Epithelial cell of prostate (primary cell): ENCODE measurements around the gene GPS1.

ENCODE experiments used
- DNase-seq: peaks from one replicate; pipeline ENCODE4 v3.0.0-alpha.2; 2011; ENCODE audit warnings: low read depth, low spot score
- H3K27ac ChIP-seq: fragments of 450-650 bp; 2 replicates; pipeline ENCODE4 v1.5.1; 2017; ENCODE audit warnings: mild to moderate bottlenecking

The GPS1 gene

DNA sequence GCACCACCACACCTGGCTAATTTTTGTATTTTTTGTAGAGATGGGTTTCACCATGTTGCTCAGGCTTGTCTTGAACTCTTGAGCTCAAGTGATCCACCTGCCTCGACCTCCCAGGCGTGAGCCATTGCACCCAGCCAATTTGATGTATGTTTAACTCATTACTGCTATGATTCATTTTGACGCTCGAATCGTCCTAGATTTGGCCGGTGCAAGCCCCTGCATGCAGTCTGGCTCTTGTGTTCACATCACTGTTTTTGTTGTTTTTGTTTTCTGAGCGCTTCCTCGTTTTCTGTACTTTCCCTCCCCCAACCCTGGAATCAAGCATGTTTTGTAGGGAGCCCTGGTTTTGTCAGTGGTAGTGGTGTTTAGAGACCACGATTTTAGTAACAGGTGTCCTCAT lies 21.7 kb downstream of the GPS1 start:
- no peak overlapping the region for H3K27ac ChIP-seq
- DNase-seq: no peak

DNA sequence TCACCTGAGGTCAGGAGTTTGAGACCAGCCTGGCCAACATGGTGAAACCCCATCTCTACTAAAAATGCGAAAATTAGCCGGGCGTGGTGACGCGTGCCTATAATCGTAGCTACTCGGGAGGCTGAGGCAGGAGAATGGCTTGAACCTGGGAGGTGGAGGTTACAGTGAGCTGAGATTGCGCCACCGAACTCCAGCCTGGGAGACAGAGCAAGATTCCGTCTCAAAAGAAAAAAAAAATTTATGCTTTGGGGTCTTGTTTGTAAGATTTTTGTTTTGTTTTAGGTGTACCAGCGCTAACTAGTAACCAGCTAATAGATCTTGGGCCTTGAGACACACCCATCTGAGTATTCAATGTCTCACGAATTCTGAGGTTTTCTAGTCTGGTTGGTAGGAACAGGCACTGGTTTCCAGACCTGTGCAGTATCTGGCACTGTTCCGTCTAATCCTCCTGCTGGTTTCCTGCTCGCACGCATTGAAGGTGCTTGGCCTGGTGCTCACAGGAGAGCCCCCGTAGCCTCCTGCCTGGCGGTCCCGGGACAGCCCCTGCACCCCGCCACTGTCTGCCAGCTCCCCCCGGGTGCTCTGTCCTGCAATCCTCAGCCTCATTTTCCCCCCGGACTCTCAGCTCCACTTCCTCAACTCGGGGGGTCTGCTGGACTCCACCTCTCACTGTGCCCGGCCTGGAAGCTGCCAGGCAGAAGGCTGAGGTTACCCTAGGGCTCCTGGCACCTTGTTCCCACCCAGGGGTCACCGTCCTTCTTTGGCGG lies 24.5 kb downstream of the GPS1 start:
- no peak overlapping the region for H3K27ac ChIP-seq
- no peak for DNase-seq

DNA sequence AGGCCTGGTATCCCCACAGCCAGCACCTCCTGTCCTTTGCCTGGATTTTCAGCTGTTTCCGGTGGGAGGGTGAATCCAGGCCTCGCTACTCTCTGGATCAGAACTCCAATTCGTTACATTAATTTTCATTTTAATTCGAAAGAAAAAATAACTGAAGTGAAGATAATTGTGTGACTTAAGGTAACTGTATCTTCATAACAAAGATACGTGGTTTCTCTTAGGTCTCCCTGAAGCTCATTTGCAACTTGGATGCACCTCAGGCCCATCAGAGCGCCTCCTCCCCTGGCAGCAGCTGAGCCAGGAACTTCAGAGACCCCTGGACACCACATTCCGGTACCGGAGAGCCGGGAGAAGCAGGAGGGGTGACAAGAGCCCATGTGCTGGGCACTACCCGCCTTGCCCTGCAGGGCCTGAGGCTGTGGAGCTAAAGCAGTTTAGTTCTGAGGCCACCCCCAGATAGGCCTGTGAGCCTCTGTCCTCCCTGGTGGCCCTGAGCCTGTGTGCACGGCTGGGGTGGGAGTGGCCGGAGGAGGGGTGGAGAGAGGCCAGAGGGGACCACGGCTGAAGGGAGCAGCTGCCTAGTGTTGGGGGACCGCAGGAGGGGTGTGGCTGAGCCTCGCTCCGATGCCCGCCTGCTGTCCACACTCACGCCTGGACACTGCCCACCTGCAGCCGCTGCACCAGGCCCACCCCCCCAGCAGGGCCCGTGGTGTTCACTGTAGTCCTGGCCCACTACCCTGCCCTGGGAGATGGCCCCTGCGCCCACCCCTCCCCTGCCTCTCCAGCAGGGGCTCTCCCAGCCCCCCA lies 25.3 kb downstream of the GPS1 start:
- no peak for DNase-seq
- no peak overlapping the region for H3K27ac ChIP-seq

DNA sequence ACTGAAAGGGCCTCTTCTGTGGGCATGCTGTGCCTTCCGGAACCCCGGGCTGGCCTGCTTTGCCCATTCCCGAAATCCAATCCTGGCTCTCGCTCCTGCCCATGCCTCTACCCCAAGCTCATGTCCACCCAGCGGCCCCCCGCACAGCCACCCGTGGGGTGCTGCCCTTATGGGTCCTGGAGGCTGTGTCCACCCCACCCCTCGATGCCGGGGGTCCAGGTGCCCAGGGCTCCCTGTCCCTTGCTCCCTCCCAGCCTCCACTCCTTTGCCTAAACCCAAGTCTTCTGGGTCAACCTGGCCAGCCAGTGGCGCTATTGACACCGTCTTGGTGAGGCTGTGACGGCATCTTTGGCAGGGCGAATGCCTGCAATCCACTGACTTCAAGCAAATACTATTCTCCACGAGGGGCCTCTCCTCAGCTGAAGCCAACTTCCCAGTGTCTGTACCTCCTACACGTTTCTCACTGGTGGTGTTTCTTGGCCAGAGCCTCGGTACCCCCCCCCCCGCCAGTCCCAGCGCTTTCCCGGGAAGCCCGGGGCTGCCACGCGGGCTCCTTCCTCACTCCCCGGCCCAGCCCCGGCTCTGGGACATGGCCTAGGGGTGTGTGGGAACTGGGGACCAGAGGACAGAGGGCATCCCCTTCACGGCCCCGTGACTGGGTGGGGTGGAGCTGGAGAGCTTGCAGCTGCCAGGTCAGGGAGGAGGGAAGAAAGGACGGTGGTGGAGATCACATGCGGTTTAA lies 26.1 kb downstream of the GPS1 start:
- no peak overlapping the region for H3K27ac ChIP-seq

DNA sequence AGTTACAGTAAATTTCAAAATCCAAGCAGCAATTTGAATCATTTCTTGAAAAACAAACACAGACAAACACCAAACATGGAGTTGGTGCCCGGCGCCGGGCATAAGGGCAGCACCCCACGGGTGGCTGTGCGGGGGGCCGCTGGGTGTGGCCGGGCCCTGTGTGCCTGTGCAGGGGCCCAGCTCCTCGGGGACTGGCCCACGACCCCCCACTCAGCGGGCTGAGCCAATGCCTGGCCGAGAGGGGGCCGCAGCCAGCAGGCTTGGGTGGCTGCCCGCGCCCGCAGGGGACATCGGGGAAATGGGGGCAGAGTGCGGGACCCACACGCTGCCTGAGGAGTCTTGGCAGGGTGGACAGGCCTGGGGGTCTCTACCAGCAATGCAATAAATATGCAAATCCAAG lies 26.7 kb downstream of the GPS1 start:
- no peak for DNase-seq
- no peak overlapping the region for H3K27ac ChIP-seq

More for the DNA sequence above, 26.1 kb downstream of the GPS1 start:
- DNase-seq: no peak

DNA sequence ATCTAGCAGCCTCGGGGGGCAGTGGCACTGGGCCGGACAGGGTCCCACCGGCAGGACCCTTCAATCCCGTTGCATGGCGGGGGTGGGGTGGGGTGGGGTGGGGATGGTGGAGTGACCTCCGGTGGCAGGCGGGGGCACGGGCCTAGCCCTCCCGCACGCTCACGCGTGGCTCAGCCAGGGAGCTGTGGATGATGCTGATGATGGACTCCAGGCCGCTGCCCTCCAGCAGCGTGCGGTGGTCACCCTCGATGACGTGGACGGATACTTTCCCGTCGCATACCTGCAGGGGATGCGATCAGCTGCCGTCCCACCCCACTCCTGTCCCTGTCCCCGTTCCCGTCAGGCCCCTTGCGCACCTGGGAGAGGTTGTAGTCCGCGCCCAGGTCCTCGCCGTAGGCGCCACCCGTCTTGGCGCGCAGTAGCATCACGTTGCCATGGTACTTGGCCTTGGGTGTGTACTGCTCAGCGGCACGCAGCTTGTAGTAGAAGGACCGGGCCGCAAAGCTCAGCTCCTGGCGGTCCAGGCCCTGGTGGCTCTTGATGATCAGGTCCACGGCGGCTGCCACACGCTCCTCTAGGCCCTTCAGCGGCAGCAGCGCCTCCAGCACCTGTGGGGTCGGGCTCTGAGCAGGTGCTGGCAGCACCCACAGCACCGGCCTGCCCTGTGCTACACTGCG lies 27.4 kb downstream of the GPS1 start:
- H3K27ac ChIP-seq: no peak overlapping the region

DNA sequence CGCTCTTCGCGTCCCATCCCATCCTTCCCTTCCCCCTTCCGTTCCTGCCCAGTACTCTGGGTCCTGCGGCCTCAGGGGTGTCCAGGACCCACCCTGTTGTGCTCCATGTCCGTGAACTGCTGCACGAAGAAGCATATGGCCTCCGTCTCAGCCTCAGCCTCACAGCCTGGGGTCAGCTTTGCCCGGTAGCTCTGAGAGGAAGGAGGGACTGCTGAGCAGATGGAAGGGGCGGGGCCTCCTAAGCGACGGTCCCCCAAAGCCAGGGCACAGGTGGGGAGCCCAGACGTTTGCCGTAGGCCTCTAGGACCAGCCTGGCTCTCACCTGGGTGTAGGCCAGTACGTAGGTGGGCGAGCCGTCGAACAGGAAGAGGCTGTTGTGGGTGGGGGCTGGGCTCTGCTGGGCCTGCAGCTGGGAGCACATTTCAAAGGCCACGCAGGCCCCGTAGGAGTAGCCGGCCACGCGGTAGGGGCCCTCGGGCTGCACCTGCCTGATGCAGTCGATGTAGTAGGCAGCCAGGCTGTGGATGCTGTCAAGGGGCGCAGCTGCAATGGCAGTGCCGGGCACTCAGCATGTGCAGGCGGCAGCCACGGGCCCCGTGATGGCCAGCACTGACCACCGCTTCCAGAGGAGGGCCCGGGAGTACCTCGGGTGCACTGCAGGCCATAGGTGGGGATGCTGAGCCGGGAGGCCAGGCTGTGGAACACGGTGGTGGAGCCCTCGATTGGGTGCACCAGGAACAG lies 28.5 kb downstream of the GPS1 start:
- H3K27ac ChIP-seq: no peak overlapping the region
- DNase-seq: no peak

More for the DNA sequence above, 27.4 kb downstream of the GPS1 start:
- DNase-seq: no peak

DNA sequence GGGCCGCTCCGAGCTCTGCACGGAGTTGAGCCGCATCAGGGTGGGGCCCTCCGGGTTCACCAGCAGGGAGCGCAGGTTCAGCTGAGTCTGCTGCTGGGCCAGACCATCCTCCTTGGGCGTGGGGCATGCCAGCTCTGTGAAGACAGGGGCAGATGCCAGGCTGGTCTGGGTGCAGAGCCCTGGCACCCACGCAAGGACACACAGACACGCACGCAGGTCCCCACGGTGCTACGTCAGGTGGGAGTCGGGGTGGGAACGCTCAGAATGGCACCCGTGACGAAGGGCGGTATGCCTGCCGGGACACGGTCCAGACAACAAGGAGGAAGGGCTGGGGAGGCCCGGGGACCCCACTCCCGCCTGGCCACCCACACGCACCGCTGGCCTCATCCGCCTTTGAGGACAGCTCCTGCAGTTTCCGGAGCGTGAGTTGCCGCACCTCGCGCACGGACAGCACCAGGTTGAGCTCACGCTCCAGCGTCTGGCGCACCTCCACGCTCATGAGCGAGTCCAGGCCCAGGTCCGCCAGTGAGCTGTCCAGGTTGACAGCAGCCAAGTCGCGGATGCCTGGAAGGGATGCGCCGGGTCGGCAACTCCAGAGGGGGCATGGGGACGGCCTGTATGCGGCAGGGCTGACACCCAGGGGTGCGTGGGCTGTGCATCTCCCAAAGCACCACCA lies 29.2 kb downstream of the GPS1 start:
- DNase-seq: no peak

DNA sequence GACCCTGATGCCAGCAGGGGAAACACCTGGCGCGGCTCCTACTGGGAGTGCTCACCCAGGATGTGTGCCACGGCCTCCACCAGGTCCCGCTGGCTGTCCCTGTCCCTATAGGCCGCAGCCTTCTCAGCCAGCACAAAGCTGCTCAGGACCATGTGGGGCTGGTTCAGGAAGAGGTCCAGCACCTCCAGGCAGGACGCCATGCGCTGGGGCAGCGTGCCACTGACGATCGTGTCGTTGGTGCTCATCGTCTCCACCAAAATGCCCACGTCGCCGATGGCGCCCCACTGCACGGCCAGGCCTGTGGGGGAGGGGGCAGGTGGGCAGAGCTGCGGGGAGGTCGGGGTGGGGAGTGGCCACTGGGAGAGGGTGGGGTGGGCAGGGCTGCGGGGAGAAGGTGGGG lies 29.8 kb downstream of the GPS1 start:
- H3K27ac ChIP-seq: no peak overlapping the region
- DNase-seq: no peak

More for the DNA sequence above, 29.2 kb downstream of the GPS1 start:
- H3K27ac ChIP-seq: no peak overlapping the region

DNA sequence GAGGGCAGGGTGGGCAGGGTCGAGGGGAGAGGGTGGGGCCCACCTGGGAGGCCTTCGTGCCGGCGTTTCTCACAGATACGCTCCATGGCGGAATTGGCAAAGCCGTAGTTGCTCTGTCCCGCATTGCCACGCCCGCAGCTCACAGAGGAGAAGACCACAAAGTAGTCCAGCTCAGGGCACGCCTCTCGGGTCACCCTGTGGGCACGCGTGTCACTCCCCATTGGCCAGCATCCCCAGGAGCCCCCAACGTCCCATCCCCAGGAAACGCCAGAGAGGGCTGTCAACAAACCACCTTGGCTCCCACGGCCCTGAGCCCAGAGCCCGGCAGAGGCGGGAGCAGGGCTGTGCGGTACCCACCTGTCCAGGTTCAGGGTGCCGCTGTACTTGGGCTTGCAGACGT lies 30.3 kb downstream of the GPS1 start:
- DNase-seq: no peak

DNA sequence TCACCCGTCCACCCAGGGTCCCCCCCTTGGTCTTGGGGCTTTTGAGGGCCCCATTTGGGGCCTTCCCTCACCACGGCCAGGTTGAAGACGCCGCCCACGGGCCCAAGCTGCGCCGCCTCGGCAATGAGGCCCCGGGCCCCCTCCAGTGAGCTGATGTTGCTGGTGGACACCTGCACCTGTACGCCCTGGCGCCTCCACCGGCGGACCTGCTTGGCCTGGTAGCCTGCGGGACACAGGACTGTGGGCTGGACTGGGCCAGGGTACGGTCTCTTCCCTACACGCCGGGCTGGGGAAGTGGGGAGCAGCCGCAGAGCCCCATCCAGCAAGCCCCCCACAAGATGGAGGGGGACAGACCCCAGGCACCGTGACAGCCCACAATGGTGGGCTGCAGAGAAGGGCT lies 30.8 kb downstream of the GPS1 start:
- no peak for DNase-seq
- no peak overlapping the region for H3K27ac ChIP-seq

More for the DNA sequence above, 30.3 kb downstream of the GPS1 start:
- H3K27ac ChIP-seq: no peak overlapping the region

DNA sequence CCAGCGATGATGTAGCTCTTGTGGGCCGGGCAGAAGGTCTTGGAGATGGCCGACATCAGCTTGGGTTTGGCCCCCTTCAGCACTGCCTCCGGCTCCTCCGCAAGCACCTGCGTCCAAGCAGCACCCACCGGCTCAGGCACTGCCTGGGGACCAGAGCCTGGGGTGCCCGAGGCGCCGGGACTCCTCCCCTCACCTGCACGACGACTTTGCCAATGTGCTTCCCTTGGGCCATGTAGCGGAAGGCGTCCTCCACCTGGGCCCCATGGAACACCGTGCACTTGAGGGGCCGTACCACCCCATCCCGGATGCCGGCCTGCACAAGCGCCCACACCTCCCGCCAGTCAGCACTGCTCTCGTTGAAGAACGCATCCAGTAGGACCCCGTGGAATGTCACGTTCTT lies 31.3 kb downstream of the GPS1 start:
- no peak for DNase-seq
- no peak overlapping the region for H3K27ac ChIP-seq

DNA sequence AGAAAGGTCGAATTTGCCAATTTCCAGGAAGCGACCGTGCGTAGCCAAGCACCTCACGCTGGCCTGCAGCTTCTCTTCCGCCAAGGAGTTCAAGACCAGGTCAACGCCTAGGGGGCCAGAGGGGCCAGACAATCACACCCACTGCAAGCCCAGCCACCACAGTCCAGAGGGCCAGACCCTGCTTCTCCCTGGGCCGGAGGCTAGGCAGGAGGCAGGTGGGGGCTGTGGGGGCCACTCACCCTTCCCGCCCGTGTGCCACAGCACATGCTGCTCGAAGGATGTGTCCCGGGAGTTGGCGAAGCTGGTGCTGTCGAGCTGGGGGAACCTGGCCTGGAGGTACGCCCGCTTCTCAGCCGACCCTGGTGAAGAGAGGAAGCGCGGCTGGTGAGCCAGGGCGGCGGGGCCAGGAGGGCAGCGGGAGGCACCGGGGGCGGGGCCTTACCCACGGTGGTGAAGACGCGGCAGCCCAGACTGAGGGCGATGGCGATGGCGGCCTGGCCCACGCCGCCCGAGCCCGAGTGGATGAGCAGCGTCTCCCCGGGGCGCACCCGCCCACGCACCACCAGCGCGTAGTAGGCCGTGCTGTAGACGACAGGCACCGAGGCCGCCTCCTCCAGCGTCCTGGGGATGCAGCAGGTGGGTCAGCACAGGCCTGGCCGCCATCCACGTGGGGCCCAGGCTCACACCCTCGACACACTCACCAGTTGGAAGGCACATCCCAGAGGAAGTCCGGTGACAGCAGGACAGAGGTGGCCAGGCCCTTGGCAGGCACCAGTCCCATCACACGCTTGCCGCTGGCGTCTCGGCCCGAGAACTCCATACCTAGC lies 32.0 kb downstream of the GPS1 start:
- no peak overlapping the region for H3K27ac ChIP-seq
- DNase-seq: no peak

DNA sequence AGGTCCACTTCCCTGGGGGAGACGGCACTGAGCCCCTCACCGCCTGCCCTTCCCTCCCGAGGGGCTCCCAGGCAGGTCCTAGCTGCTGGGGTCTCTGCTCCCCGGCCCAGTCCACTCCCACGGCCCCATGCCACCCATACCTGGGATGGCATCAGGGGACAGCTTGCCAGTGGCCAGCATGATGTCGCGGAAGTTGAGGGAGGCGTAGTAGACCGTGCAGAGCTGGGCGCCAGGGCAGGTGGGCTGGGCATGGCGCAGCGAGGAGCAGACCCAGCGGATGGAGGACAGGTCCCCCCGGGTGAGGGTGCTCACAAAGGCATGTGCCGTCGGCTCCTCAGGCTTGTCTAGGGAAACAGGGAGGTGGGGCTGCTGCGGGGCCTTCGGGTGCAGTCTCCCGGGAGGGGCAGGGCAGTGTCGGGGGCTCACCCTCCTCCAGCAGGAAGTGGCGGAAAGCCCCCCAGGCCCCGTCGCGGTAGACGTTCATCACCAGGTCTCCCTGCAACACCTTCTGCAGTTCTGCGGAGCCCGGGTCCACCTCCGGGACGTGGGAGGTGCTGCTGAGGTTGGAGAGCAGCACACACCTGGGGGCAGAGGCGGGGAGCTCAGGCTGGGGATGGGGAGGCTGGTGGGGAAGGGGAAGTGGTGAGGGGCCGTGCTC lies 32.8 kb downstream of the GPS1 start:
- DNase-seq: no peak
- no peak overlapping the region for H3K27ac ChIP-seq

DNA sequence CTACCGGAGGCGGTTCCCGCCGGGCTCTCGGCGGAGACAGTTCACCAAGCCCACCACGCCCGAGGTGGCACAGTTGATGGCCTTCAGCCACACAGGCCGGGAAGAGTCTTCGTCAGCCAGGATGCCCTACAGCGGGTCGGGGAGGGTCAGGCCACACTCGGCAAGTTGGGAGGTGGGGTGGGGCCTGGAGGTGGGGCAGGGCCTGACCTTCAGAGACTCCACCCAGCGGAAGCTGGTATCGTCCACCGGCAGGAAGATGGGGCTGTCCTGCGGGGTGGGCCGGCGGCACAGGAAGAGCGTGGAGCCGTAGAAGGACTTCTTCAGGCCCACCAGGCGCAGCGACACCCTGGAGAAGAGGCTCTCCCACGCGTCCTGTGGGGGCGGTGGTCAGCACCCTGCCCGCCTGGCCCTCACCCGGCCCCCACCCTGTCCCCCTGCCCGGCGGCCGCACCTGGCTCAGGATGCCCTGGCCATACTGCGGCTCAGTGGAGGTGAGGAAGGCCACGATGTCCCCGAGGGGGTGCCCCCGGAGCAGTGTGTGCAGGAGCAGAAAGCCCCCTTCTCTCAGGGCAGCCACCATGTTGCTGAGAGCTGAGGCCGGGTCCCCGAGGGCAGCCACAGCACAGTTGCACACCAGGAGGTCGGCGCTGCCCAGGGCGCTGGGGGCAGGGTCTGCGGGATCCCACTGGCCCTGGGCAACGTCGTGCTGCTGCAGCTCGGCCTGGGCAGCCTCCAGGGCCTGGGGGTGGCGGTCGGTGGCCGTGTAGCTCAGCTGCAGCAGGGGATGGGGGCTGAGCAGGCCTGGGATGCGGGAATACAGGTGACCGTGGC lies 33.5 kb downstream of the GPS1 start:
- DNase-seq: no peak
- no peak overlapping the region for H3K27ac ChIP-seq

DNA sequence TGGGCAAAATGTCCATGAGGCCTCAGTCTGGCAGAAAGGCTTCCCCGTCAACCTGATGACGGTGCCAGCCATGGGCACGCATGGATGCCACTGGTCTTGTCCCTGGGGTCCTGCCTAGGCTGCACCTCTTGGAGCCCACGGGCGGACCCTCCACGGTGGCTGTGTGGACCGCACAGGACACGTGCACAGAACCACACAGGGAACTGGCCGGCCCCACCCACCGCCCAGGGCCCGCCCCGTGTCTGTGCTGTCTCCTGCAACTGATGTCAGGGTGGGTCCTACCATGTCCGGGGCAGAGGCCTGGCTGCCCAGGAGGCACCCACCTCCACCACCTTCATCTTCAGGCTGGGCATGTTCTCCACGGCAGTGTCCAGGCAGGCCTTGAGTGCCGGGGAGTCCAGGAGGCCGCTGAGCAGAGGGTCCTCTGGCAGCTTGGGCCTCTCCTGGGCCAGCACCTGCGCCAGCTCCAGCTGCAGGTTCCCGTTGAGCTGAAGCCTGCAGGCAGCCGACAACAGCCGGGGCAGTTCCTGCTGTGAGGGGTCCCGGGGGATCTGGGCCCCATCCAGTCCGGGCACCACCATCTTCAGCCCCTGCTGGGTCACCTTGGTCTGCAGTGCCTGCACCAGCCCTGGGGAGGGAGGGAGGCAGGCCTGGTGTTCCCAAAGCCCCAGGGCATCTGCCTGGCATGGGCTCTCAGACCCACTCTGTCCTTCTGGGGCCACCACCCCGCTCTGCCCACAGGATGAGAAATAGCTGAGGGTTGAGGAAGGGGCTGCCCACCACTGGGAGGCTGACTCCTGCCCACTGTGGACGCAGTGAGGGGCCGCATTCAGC lies 34.5 kb downstream of the GPS1 start:
- no peak overlapping the region for H3K27ac ChIP-seq

More for the DNA sequence above, 34.5 kb downstream of the GPS1 start:
- no peak for DNase-seq
